ENCODE data around the gene SENP5. TPM values are rescaled to one million over a fixed set of nuclear protein-coding genes. Genes with fewer than 3 reads are reported as not detected.
"Not testable (repeated sequence)": the region's sequence is repeated elsewhere in the genome, so short reads cannot be mapped to it uniquely, and the experiment has no call there.

Gene SENP5
- total RNA-seq, result 44.0 TPM

- DNase-seq (ENCODE audit: low spot score), result peak; percentile 89
Observed at GRCh38 chr3:196867507-196868296, at the start of gene SENP5. TSS of gene SENP5 (plus strand) at chr3:196867920. CDS start at chr3:196885182, 17,262 bp downstream.

- no peak for DNase-seq (ENCODE audit: low spot score)
Observed at GRCh38 chr3:196821806-196822355, 45.8 kb upstream of the SENP5 start.

- not testable (repeated sequence) for DNase-seq (ENCODE audit: low spot score)
Observed at GRCh38 chr3:196829651-196830050, 38.1 kb upstream of the SENP5 start.

GRCh38 chr3:196835086-196835485, 32.6 kb upstream of the SENP5 start:
- DNase-seq (ENCODE audit: low spot score), result no peak

GRCh38 chr3:196836626-196837025, 31.1 kb upstream of the SENP5 start:
- DNase-seq (ENCODE audit: low spot score), result not testable (repeated sequence)

GRCh38 chr3:196837819-196838420, 29.8 kb upstream of the SENP5 start:
- peak; percentile 68 for DNase-seq (ENCODE audit: low spot score)

- not testable (repeated sequence) for DNase-seq (ENCODE audit: low spot score)
Observed at GRCh38 chr3:196839351-196839750, 28.4 kb upstream of the SENP5 start.

GRCh38 chr3:196842567-196843434, 24.9 kb upstream of the SENP5 start:
- DNase-seq (ENCODE audit: low spot score), result no peak

GRCh38 chr3:196843435-196844110, 24.1 kb upstream of the SENP5 start:
- DNase-seq (ENCODE audit: low spot score), result no peak

- not testable (repeated sequence) for DNase-seq (ENCODE audit: low spot score)
Observed at GRCh38 chr3:196844235-196845219, 23.2 kb upstream of the SENP5 start.

GRCh38 chr3:196848375-196848774, 19.3 kb upstream of the SENP5 start:
- not testable (repeated sequence) for DNase-seq (ENCODE audit: low spot score)

- no peak for DNase-seq (ENCODE audit: low spot score)
Observed at GRCh38 chr3:196849180-196849741, 18.5 kb upstream of the SENP5 start.

GRCh38 chr3:196863000-196863399, 4.7 kb upstream of the SENP5 start:
- not testable (repeated sequence) for DNase-seq (ENCODE audit: low spot score)

GRCh38 chr3:196867155-196867506, 589 bp upstream of the SENP5 start:
- no peak for DNase-seq (ENCODE audit: low spot score)

GRCh38 chr3:196868297-196868661, 559 bp downstream of the SENP5 start:
- no peak for DNase-seq (ENCODE audit: low spot score)

- DNase-seq (ENCODE audit: low spot score), result no peak
Observed at GRCh38 chr3:196872316-196872715, 4.6 kb downstream of the SENP5 start.

GRCh38 chr3:196874511-196875094, 6.9 kb downstream of the SENP5 start:
- not testable (repeated sequence) for DNase-seq (ENCODE audit: low spot score)

GRCh38 chr3:196875258-196875657, 7.5 kb downstream of the SENP5 start:
- DNase-seq (ENCODE audit: low spot score), result no peak

GRCh38 chr3:196883361-196883760, 15.6 kb downstream of the SENP5 start:
- DNase-seq (ENCODE audit: low spot score), result no peak

- DNase-seq (ENCODE audit: low spot score), result no peak
Observed at GRCh38 chr3:196886144-196886543, 18.4 kb downstream of the SENP5 start.
